B cell (primary cell): ENCODE results near the gene CTNNA3. TPM values are rescaled to one million over a fixed set of nuclear protein-coding genes. Genes with fewer than 3 reads are reported as not detected.

Experiments
- ATAC-seq: fragments of 200-7000 bp; cut with Tn5 transposase; one replicate; pipeline ENCODE4 v1.10.0; 2021; ENCODE audit warnings: low read depth, mild to moderate bottlenecking, moderate number of reproducible peaks, moderate library complexity
- CTCF ChIA-PET: fragments of 350-600 bp; sonication (Branson Sonifier 250); formaldehyde crosslinking; loops from one replicate; lab custom pipeline; 2021; ENCODE audit warnings: antibody characterized with exemption, inconsistent platforms; lab: Charles Lee
- POLR2A ChIA-PET: fragments of 350-600 bp; sonication (Branson Sonifier 250); formaldehyde crosslinking; loops from one replicate; lab custom pipeline; 2021; ENCODE audit warnings: antibody characterized with exemption; lab: Charles Lee
- DNase-seq: peaks from one replicate; pipeline ENCODE4 v3.0.0; 2013
- H2AFZ ChIP-seq: 2 replicates; pipeline ENCODE4 v1.6.1; 2012; ENCODE audit warnings: mild to moderate bottlenecking, low read depth, low read length; ENCODE audit not compliant: insufficient read depth, poor library complexity, severe bottlenecking
- H3K27ac ChIP-seq, 2 donors: 1 replicate in 1 of 2; 2 replicates in 1 of 2; pipeline ENCODE4 v1.5.1; 2012 to 2013; ENCODE audit warnings: low read length in 2 of 2, mild to moderate bottlenecking in 2 of 2, moderate library complexity in 1 of 2
- H3K27me3 ChIP-seq, 4 experiments: fragments of 200-600 bp in 1 of 4; sonication (generic) in 1 of 4; replicated peaks in 1 of 4; 1 replicate in 2 of 4; 2 replicates in 2 of 4; pipeline versions ENCODE4 v1.6.1 to v1.7.0; 2013 to 2016; ENCODE audit warnings: low read length in 3 of 4, mild to moderate bottlenecking in 2 of 4, mixed read lengths in 1 of 4, moderate library complexity in 1 of 4; ENCODE audit not compliant: insufficient read depth in 4 of 4, control insufficient read depth in 3 of 4; ENCODE audit errors: control extremely low read depth in 1 of 4
- H3K36me3 ChIP-seq, 2 experiments: replicated peaks in 1 of 2; 1 replicate in 1 of 2; 2 replicates in 1 of 2; pipeline versions ENCODE4 v1.6.1 to v1.7.1; 2013; ENCODE audit warnings: low read length in 1 of 2; ENCODE audit not compliant: insufficient read depth in 2 of 2, control insufficient read depth in 1 of 2; ENCODE audit errors: control extremely low read depth in 1 of 2, extremely low read depth in 1 of 2
- H3K4me1 ChIP-seq, 2 donors: fragments of 200-600 bp in 1 of 2; sonication (generic) in 1 of 2; 1 replicate in 1 of 2; 2 replicates in 1 of 2; pipeline versions ENCODE4 v1.5.1 to v1.6.1; 2013 to 2017; ENCODE audit warnings: low read length in 2 of 2; ENCODE audit not compliant: control insufficient read depth in 2 of 2, insufficient read depth in 2 of 2
- H3K4me2 ChIP-seq: replicated peaks from 2 replicates; pipeline ENCODE3; 2012; ENCODE audit warnings: mild to moderate bottlenecking, low read depth, low read length; ENCODE audit not compliant: poor library complexity, severe bottlenecking
- H3K4me3 ChIP-seq, 5 experiments: fragments of 200-600 bp in 1 of 5; sonication (generic) in 1 of 5; 1 replicate in 3 of 5; 2 replicates in 2 of 5; pipeline versions ENCODE4 v1.5.1 to v1.7.0; 2011 to 2016; ENCODE audit warnings: low read length in 4 of 5, mild to moderate bottlenecking in 4 of 5, low read depth in 2 of 5, control low read depth in 1 of 5, moderate library complexity in 1 of 5; ENCODE audit not compliant: insufficient read depth in 1 of 5; ENCODE audit errors: control extremely low read depth in 1 of 5, extremely low read depth in 1 of 5
- H3K79me2 ChIP-seq: fragments of 200-600 bp; sonication (generic); one replicate; pipeline ENCODE4 v1.6.0; 2016; ENCODE audit warnings: low read length; ENCODE audit not compliant: control insufficient read depth, insufficient read depth
- H3K9ac ChIP-seq: fragments of 200-600 bp; sonication (generic); 2 replicates; pipeline ENCODE4 v1.6.1; 2017; ENCODE audit warnings: mild to moderate bottlenecking, low read length, moderate library complexity
- H3K9me3 ChIP-seq, 3 donors: one replicate each; pipeline versions ENCODE4 v1.6.1 to v1.7.1; 2013; ENCODE audit warnings: low read length in 2 of 3; ENCODE audit not compliant: control insufficient read depth in 2 of 3, insufficient read depth in 1 of 3; ENCODE audit errors: control extremely low read depth in 1 of 3
- H4K20me1 ChIP-seq: 2 replicates; pipeline ENCODE4 v1.6.0; 2012; ENCODE audit warnings: mild to moderate bottlenecking, low read length; ENCODE audit not compliant: insufficient read depth, control insufficient read depth, poor library complexity, severe bottlenecking
- H3K27ac Mint-ChIP-seq: one replicate; pipeline ENCODE4 v1.8.0; 2021; ENCODE audit warnings: mixed read lengths
- H3K27me3 Mint-ChIP-seq: one replicate; pipeline ENCODE4 v1.8.0; 2021; ENCODE audit warnings: mixed read lengths
- H3K4me1 Mint-ChIP-seq: one replicate; pipeline ENCODE4 v1.8.0; 2021; ENCODE audit warnings: mixed read lengths
- H3K4me3 Mint-ChIP-seq: one replicate; pipeline ENCODE4 v1.8.0; 2021; ENCODE audit warnings: mixed read lengths
- H3K9me3 Mint-ChIP-seq: one replicate; pipeline ENCODE4 v1.8.0; 2022; ENCODE audit warnings: mixed read lengths; ENCODE audit not compliant: insufficient read depth
- CTCF ChIP-seq: fragments of 200-600 bp; IDR thresholded peaks from one replicate; pipeline ENCODE4 v1.8.0; 2022; ENCODE audit warnings: antibody characterized with exemption, mild to moderate bottlenecking
- EZH2 ChIP-seq: IDR thresholded peaks from 2 replicates; pipeline ENCODE4 v1.6.1; 2012; ENCODE audit warnings: borderline replicate concordance, low read depth, mild to moderate bottlenecking, moderate library complexity, low read length; ENCODE audit not compliant: insufficient read depth, poor library complexity, severe bottlenecking
- WGBS: methylation state at CpG from one replicate; pipeline ENCODE4 v1.1.5; 2013; ENCODE audit warnings: missing lambda C conversion rate; ENCODE audit not compliant: insufficient coverage; 5-methylcytosine and 5-hydroxymethylcytosine counted together
- intact Hi-C: fragments of 100-400 bp; cut with micrococcal nuclease; formaldehyde crosslinking; loops from one replicate; pipeline ENCODE4 v1.10.0; 2022
- polyA plus RNA-seq: library from polyadenylated mRNA; depleted of rRNA; stranded (reverse); fragments of >200 nt; gene quantifications from 2 replicates; pipeline ENCODE4 v1.2.3, GENCODE V29; 2012
- total RNA-seq, 2 donors: library from RNA; stranded (reverse); fragments of 120-200 nt in 1 of 2; gene quantifications; 1 replicate in 1 of 2; 2 replicates in 1 of 2; pipeline versions ENCODE4 v1.2.3 to v1.2.4, GENCODE V29; 2013 to 2022

Gene CTNNA3
- total and polyA plus RNA-seq, 2 donors (not counting 1 experiment from before 2014, with no cell fraction given): 0.01 TPM; not detected in 1

GRCh38 chr10:66931340-66931948 lies 764.6 kb downstream of the CTNNA3 start:
- Histone ChIP-seq H2AFZ (no peak overlapping the region), H3K9me3 (no peaks in the 10 kb centered on the region), H3K79me2 (no peaks in the 10 kb centered on the region), H3K36me3 (no peaks in the 10 kb centered on the region), H3K4me2 (no peak overlapping the region), H3K27ac (no peak overlapping the region), H3K9ac (no peak overlapping the region), H3K4me3 (no peak overlapping the region), H3K4me1 (no peaks in the 10 kb centered on the region), H3K27me3 (peaks cover 0 to 20% (median 12%) of the 10 kb centered on the region in 4 experiments), H4K20me1 (no peaks in the 10 kb centered on the region)
- Mint-ChIP-seq H3K27me3 (peaks cover 19% of the 10 kb centered on the region), H3K9me3 (no peaks in the 10 kb centered on the region), H3K4me3 (no peak overlapping the region), H3K4me1 (no peaks in the 10 kb centered on the region), H3K27ac (no peak overlapping the region)
- WGBS: no CpG with 5 or more reads among the region's 5 CpGs
- intact Hi-C loops: no loop called here
- CTCF ChIA-PET: interaction anchor here (1.0 to 1.1 kb wide), 2 partner anchors 74 to 848 kb away, joined by 3 read pairs; no protein-coding TSS in a partner anchor
- ATAC-seq: no peak
- DNase-seq: peak; percentile 24
- POLR2A ChIA-PET: no interaction called here
- TF ChIP-seq EZH2 (no peak), CTCF (peak; percentile 67)

GRCh38 chr10:66929375-66929774 lies 766.6 kb downstream of the CTNNA3 start:
- Histone ChIP-seq H3K4me1 (peaks cover 0 to 5% of the 10 kb centered on the region in 2 donors), H3K36me3 (no peaks in the 10 kb centered on the region), H4K20me1 (no peaks in the 10 kb centered on the region), H3K4me3 (no peak overlapping the region), H2AFZ (no peak overlapping the region), H3K9ac (no peak overlapping the region), H3K27ac (no peak overlapping the region), H3K27me3 (peaks cover 0 to 23% (median 14%) of the 10 kb centered on the region in 4 experiments), H3K9me3 (peaks cover 0 to 3% (median 0%) of the 10 kb centered on the region in 3 donors), H3K4me2 (no peak overlapping the region), H3K79me2 (no peaks in the 10 kb centered on the region)
- no peak for ATAC-seq
- no peak for DNase-seq
- no peaks in the 10 kb centered on the region for H3K9me3 Mint-ChIP-seq
- ChIA-PET POLR2A (no interaction called here), CTCF (no interaction called here)
- peaks cover 3% of the 10 kb centered on the region for H3K4me1 Mint-ChIP-seq
- peaks cover 31% of the 10 kb centered on the region for H3K27me3 Mint-ChIP-seq
- intact Hi-C loops: no loop called here
- H3K27ac Mint-ChIP-seq: no peak overlapping the region
- no peak overlapping the region for H3K4me3 Mint-ChIP-seq
- 66% methylated on average over 3 of the region's 5 CpGs for WGBS
- no peak for TF ChIP-seq EZH2
- TF ChIP-seq CTCF: no peak
